ENCODE measurements around the gene CDC42BPA. TPM values are rescaled to one million over a fixed set of nuclear protein-coding genes. Genes with fewer than 3 reads are reported as not detected.
"Not testable (repeated sequence)": the region's sequence is repeated elsewhere in the genome, so short reads cannot be mapped to it uniquely, and the experiment has no call there.

The CDC42BPA gene
- total RNA-seq, 1 experiment from 2014 or later = 25.2 TPM

- peak; percentile 95 for ATAC-seq
- ChIA-PET CTCF (no interaction called here), POLR2A (no interaction called here)
- Mint-ChIP-seq H3K4me1 (peaks cover 3% of the 10 kb centered on the region; the same call in 1 of the 2 replicates), H3K27me3 (ENCODE audit: low read depth) (no peaks in the 10 kb centered on the region), H3K27ac (no peak overlapping the region), H3K9me3 (peaks cover 5% of the 10 kb centered on the region; the same call in 1 of the 2 replicates), H3K36me3 (no peaks in the 10 kb centered on the region; the same call in 1 of the 2 replicates), H3K4me3 (no peak overlapping the region)
- TF ChIP-seq ZNF512 (CRISPR knock-in tag; IDR thresholded peaks at IDR 0.05; ENCODE audit: borderline replicate concordance) = no peak
- TF ChIP-seq ZNF317 (CRISPR knock-in tag; IDR thresholded peaks at IDR 0.05; ENCODE audit: borderline replicate concordance, low read depth) = no peak
- TF ChIP-seq, protein P1, sequence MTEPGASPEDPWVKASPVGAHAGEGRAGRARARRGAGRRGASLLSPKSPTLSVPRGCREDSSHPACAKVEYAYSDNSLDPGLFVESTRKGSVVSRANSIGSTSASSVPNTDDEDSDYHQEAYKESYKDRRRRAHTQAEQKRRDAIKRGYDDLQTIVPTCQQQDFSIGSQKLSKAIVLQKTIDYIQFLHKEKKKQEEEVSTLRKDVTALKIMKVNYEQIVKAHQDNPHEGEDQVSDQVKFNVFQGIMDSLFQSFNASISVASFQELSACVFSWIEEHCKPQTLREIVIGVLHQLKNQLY (CRISPR knock-in tag; IDR thresholded peaks at IDR 0.05) = no peak
- no peak for TF ChIP-seq STAT6 (CRISPR knock-in tag; conservative IDR thresholded peaks at IDR 0.05; ENCODE audit: low read depth)
- TF ChIP-seq, protein P2, sequence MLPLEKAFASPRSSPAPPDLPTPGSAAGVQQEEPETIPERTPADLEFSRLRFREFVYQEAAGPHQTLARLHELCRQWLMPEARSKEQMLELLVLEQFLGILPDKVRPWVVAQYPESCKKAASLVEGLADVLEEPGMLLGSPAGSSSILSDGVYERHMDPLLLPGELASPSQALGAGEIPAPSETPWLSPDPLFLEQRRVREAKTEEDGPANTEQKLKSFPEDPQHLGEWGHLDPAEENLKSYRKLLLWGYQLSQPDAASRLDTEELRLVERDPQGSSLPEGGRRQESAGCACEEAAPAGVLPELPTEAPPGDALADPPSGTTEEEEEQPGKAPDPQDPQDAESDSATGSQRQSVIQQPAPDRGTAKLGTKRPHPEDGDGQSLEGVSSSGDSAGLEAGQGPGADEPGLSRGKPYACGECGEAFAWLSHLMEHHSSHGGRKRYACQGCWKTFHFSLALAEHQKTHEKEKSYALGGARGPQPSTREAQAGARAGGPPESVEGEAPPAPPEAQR (CRISPR knock-in tag; IDR thresholded peaks at IDR 0.05) = no peak
- no peak for DNase-seq (ENCODE audit: low spot score)
Measured at GRCh38 chr1:227234998-227235405, 83.3 kb downstream of the CDC42BPA start.

GRCh38 chr1:227231128-227231527 lies 87.2 kb downstream of the CDC42BPA start:
- H3K9me3 Mint-ChIP-seq; H3K27ac Mint-ChIP-seq; H3K4me3 Mint-ChIP-seq; DNase-seq (ENCODE audit: low spot score); H3K4me1 Mint-ChIP-seq; H3K36me3 Mint-ChIP-seq; CTCF ChIA-PET; H3K27me3 Mint-ChIP-seq (ENCODE audit: low read depth); POLR2A ChIA-PET; ATAC-seq: not testable (repeated sequence)

GRCh38 chr1:227228201-227228600 lies 90.1 kb downstream of the CDC42BPA start:
- POLR2A ChIA-PET = no interaction called here
- TF ChIP-seq NR3C1 (CRISPR knock-in tag; conservative IDR thresholded peaks at IDR 0.05; ENCODE audit: low read depth) (no peak), USF2 (CRISPR knock-in tag; IDR thresholded peaks at IDR 0.05) (no peak), ESRRA (CRISPR knock-in tag; IDR thresholded peaks at IDR 0.05; ENCODE audit: borderline replicate concordance) (no peak), ZMAT4 (CRISPR knock-in tag; IDR thresholded peaks at IDR 0.05) (no peak), ZNF219 (CRISPR knock-in tag; IDR thresholded peaks at IDR 0.05; ENCODE audit: borderline replicate concordance) (no peak), ZNF121 (CRISPR knock-in tag; IDR thresholded peaks at IDR 0.05) (no peak), ZNF138 (CRISPR knock-in tag; conservative IDR thresholded peaks at IDR 0.05) (no peak), ATF6 (CRISPR knock-in tag; IDR thresholded peaks at IDR 0.05) (no peak), ZNF423 (CRISPR knock-in tag; IDR thresholded peaks at IDR 0.05) (no peak), KAT7 (CRISPR knock-in tag; IDR thresholded peaks at IDR 0.05; ENCODE audit: borderline replicate concordance) (no peak), PRRX2 (CRISPR knock-in tag; IDR thresholded peaks at IDR 0.05) (no peak), MAX (CRISPR knock-in tag; IDR thresholded peaks at IDR 0.05) (no peak)
- TF ChIP-seq, protein P3, sequence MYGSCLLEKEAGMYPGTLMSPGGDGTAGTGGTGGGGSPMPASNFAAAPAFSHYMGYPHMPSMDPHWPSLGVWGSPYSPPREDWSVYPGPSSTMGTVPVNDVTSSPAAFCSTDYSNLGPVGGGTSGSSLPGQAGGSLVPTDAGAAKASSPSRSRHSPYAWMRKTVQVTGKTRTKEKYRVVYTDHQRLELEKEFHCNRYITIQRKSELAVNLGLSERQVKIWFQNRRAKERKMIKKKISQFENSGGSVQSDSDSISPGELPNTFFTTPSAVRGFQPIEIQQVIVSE (CRISPR knock-in tag; IDR thresholded peaks at IDR 0.05; ENCODE audit: borderline replicate concordance) = no peak
- TF ChIP-seq, protein P4, sequence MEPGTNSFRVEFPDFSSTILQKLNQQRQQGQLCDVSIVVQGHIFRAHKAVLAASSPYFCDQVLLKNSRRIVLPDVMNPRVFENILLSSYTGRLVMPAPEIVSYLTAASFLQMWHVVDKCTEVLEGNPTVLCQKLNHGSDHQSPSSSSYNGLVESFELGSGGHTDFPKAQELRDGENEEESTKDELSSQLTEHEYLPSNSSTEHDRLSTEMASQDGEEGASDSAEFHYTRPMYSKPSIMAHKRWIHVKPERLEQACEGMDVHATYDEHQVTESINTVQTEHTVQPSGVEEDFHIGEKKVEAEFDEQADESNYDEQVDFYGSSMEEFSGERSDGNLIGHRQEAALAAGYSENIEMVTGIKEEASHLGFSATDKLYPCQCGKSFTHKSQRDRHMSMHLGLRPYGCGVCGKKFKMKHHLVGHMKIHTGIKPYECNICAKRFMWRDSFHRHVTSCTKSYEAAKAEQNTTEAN (CRISPR knock-in tag; IDR thresholded peaks at IDR 0.05) = no peak

More at GRCh38 chr1:227228201-227228600, 90.1 kb downstream of the CDC42BPA start:
- Mint-ChIP-seq H3K27ac (no peak overlapping the region), H3K9me3 (no peaks in the 10 kb centered on the region), H3K36me3 (no peaks in the 10 kb centered on the region), H3K4me1 (peaks cover 6% of the 10 kb centered on the region), H3K27me3 (ENCODE audit: low read depth) (no peaks in the 10 kb centered on the region), H3K4me3 (no peak overlapping the region)
- no peak for DNase-seq (ENCODE audit: low spot score)
- no peak for ATAC-seq
- CTCF ChIA-PET = no interaction called here
